Measurements from ENCODE around the gene TCF7L1.
A peak's percentile ranks its signal among the peaks of the same experiment; 100 is the strongest.

TCF7L1 gene

GRCh38 chr2:85132834-85133637 lies at the start of gene TCF7L1:
TCF7L1 (plus strand) TSS chr2:85133392; CDS start chr2:85133685, 293 bp downstream.
- H3K36me3 ChIP-seq (replicated peaks; ENCODE audit: low read depth, low read length): no peaks in the 10 kb centered on the region
- TF ChIP-seq CTCF (IDR thresholded peaks at IDR 0.05; ENCODE audit: low read depth, low read length) (no peak), EZH2phosphoT487 (IDR thresholded peaks at IDR 0.05; ENCODE audit: low read depth) (no peak)
- H3K27ac ChIP-seq (ENCODE audit: low read length): no peak within 1 kb of the TSS
- H4K20me1 ChIP-seq (ENCODE audit: insufficient read depth, low read length): no peaks in the 10 kb centered on the region
- H3K4me1 ChIP-seq (ENCODE audit: low read length): peaks cover 8% of the 10 kb centered on the region
- no peak within 1 kb of the TSS for H3K4me2 ChIP-seq (ENCODE audit: low read length)
- H3K9me3 ChIP-seq (ENCODE audit: insufficient read depth, low read length): no peaks in the 10 kb centered on the region
- no peaks in the 10 kb centered on the region for H3K27me3 ChIP-seq (ENCODE audit: low read depth, low read length)
- H3K4me3 ChIP-seq (ENCODE audit: low read length): no peak within 1 kb of the TSS
- no peak within 1 kb of the TSS for H2AFZ ChIP-seq (ENCODE audit: low read depth, low read length)
- H3K79me2 ChIP-seq (ENCODE audit: low read length): no peaks in the 10 kb centered on the region
- H3K9ac ChIP-seq (ENCODE audit: low read length): no peak within 1 kb of the TSS

- H2AFZ ChIP-seq (ENCODE audit: low read depth, low read length): no peak overlapping the region
- TF ChIP-seq EZH2phosphoT487 (IDR thresholded peaks at IDR 0.05; ENCODE audit: low read depth) (no peak), CTCF (IDR thresholded peaks at IDR 0.05; ENCODE audit: low read depth, low read length) (no peak)
- H3K36me3 ChIP-seq (replicated peaks; ENCODE audit: low read depth, low read length): no peaks in the 10 kb centered on the region
- H3K79me2 ChIP-seq (ENCODE audit: low read length): no peaks in the 10 kb centered on the region
- H3K27me3 ChIP-seq (ENCODE audit: low read depth, low read length): peaks cover 4% of the 10 kb centered on the region; the same call in 1 of the 2 replicates
- H3K27ac ChIP-seq (ENCODE audit: low read length): no peak overlapping the region
- H3K9me3 ChIP-seq (ENCODE audit: insufficient read depth, low read length): peaks cover 9% of the 10 kb centered on the region; the same call in 1 of the 2 replicates
- H3K4me3 ChIP-seq (ENCODE audit: low read length): no peak overlapping the region
- no peaks in the 10 kb centered on the region for H4K20me1 ChIP-seq (ENCODE audit: insufficient read depth, low read length)
- peak overlapping the region; percentile 23; the same call in 1 of the 2 replicates for H3K4me2 ChIP-seq (ENCODE audit: low read length)
- H3K4me1 ChIP-seq (ENCODE audit: low read length): no peaks in the 10 kb centered on the region
- no peak overlapping the region for H3K9ac ChIP-seq (ENCODE audit: low read length)
Measured at GRCh38 chr2:85085563-85085962, 47.6 kb upstream of the TCF7L1 start.

- no peaks in the 10 kb centered on the region for H3K4me1 ChIP-seq (ENCODE audit: low read length)
- H3K9ac ChIP-seq (ENCODE audit: low read length): no peak overlapping the region
- TF ChIP-seq CTCF (IDR thresholded peaks at IDR 0.05; ENCODE audit: low read depth, low read length) (no peak), EZH2phosphoT487 (IDR thresholded peaks at IDR 0.05; ENCODE audit: low read depth) (no peak)
- H3K9me3 ChIP-seq (ENCODE audit: insufficient read depth, low read length): no peaks in the 10 kb centered on the region
- no peak overlapping the region for H3K4me2 ChIP-seq (ENCODE audit: low read length)
- no peaks in the 10 kb centered on the region for H4K20me1 ChIP-seq (ENCODE audit: insufficient read depth, low read length)
- no peaks in the 10 kb centered on the region for H3K79me2 ChIP-seq (ENCODE audit: low read length)
- H3K36me3 ChIP-seq (replicated peaks; ENCODE audit: low read depth, low read length): no peaks in the 10 kb centered on the region
- H3K4me3 ChIP-seq (ENCODE audit: low read length): no peak overlapping the region
- no peak overlapping the region for H3K27ac ChIP-seq (ENCODE audit: low read length)
- peaks cover 4% of the 10 kb centered on the region; the same call in 1 of the 2 replicates for H3K27me3 ChIP-seq (ENCODE audit: low read depth, low read length)
- no peak overlapping the region for H2AFZ ChIP-seq (ENCODE audit: low read depth, low read length)
Measured at GRCh38 chr2:85087541-85087940, 45.7 kb upstream of the TCF7L1 start.

- Histone ChIP-seq H3K9me3 (ENCODE audit: insufficient read depth, low read length) (no peaks in the 10 kb centered on the region), H3K4me2 (ENCODE audit: low read length) (no peak overlapping the region), H4K20me1 (ENCODE audit: insufficient read depth, low read length) (no peaks in the 10 kb centered on the region), H3K79me2 (ENCODE audit: low read length) (no peaks in the 10 kb centered on the region), H3K9ac (ENCODE audit: low read length) (no peak overlapping the region), H3K27ac (ENCODE audit: low read length) (no peak overlapping the region), H2AFZ (ENCODE audit: low read depth, low read length) (no peak overlapping the region), H3K4me1 (ENCODE audit: low read length) (no peaks in the 10 kb centered on the region), H3K27me3 (ENCODE audit: low read depth, low read length) (peaks cover 4% of the 10 kb centered on the region; the same call in 1 of the 2 replicates), H3K4me3 (ENCODE audit: low read length) (no peak overlapping the region), H3K36me3 (replicated peaks; ENCODE audit: low read depth, low read length) (no peaks in the 10 kb centered on the region)
- TF ChIP-seq CTCF (IDR thresholded peaks at IDR 0.05; ENCODE audit: low read depth, low read length) (no peak), EZH2phosphoT487 (IDR thresholded peaks at IDR 0.05; ENCODE audit: low read depth) (no peak)
Measured at GRCh38 chr2:85088921-85089320, 44.3 kb upstream of the TCF7L1 start.
